ENCODE results near the gene PCK2. TPM values are rescaled to one million over a fixed set of nuclear protein-coding genes. Genes with fewer than 3 reads are reported as not detected.

Gene PCK2
- total and polyA plus RNA-seq, 2 of the 13 experiments (the other 11 are each of a cell fraction or from before 2014, with no cell fraction given), result 129 to 272 TPM

- 0 out of 2 replicates have a peak, but pooled peaks have one; percentile 20 for TF ChIP-seq PRDM10 (CRISPR knock-in tag; IDR thresholded peaks at IDR 0.05; ENCODE audit: low read depth)
- TF ChIP-seq, protein P1, sequence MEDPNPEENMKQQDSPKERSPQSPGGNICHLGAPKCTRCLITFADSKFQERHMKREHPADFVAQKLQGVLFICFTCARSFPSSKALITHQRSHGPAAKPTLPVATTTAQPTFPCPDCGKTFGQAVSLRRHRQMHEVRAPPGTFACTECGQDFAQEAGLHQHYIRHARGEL (CRISPR knock-in tag; IDR thresholded peaks at IDR 0.05), result peak; percentile 72; the same call in 1 of the 2 replicates
- no peak for TF ChIP-seq RFX3 (CRISPR knock-in tag; IDR thresholded peaks at IDR 0.05)
- TF ChIP-seq ZBTB39 (CRISPR knock-in tag; IDR thresholded peaks at IDR 0.05), result no peak
- no peak for TF ChIP-seq ZNF17 (CRISPR knock-in tag; IDR thresholded peaks at IDR 0.05)
- TF ChIP-seq EED (CRISPR knock-in tag; IDR thresholded peaks at IDR 0.05), result peak; percentile 60; the same call in 1 of the 2 replicates
- no peak for TF ChIP-seq TCF12 (IDR thresholded peaks at IDR 0.05)
- TF ChIP-seq TCF12 (CRISPR knock-in tag; IDR thresholded peaks at IDR 0.05), result no peak
- TF ChIP-seq RBAK (CRISPR knock-in tag; IDR thresholded peaks at IDR 0.05), result no peak
- no peak for TF ChIP-seq ZBTB7A (CRISPR knock-in tag; IDR thresholded peaks at IDR 0.05)
- TF ChIP-seq ZNF672 (CRISPR knock-in tag; IDR thresholded peaks at IDR 0.05), result no peak
- no peak for TF ChIP-seq HMGXB3 (CRISPR knock-in tag; IDR thresholded peaks at IDR 0.05; ENCODE audit: borderline replicate concordance)
- no peak for TF ChIP-seq ZNF766 (CRISPR knock-in tag; IDR thresholded peaks at IDR 0.05; ENCODE audit: borderline replicate concordance)
- TF ChIP-seq ZFP82 (CRISPR knock-in tag; IDR thresholded peaks at IDR 0.05; ENCODE audit: borderline replicate concordance), result no peak
- TF ChIP-seq ATAD3A (CRISPR knock-in tag; IDR thresholded peaks at IDR 0.05), result no peak
- TF ChIP-seq MXD1 (CRISPR knock-in tag; IDR thresholded peaks at IDR 0.05), result 0 out of 2 replicates have a peak, but pooled peaks have one; percentile 34
These were observed 5.1 kb downstream of the PCK2 start (continued) for GRCh38 chr14:24098927-24099813.
